HG02678 (cell line): ENCODE measurements around the gene NRL.
A peak's percentile ranks its signal among the peaks of the same experiment; 100 is the strongest.

Source experiments
- ATAC-seq: cut with Tn5 transposase; IDR thresholded peaks from one replicate; pipeline ENCODE4 v1.9.1; 2021; ENCODE audit warnings: mild to moderate bottlenecking, moderate library complexity; ENCODE audit not compliant: unreplicated experiment

Gene NRL

GRCh38 chr14:24114532-24115421 is at the start of gene NRL, which contains the start of gene DCAF11:
Gene NRL (minus strand): TSS chr14:24114949. CDS start chr14:24082848, 32,101 bp downstream.
Gene DCAF11 (plus strand): TSS chr14:24114777. CDS start chr14:24115595, 818 bp downstream.
- peak; percentile 82 for ATAC-seq

GRCh38 chr14:24162093-24162492 is 47.3 kb upstream of the NRL start:
- ATAC-seq: no peak

DNA sequence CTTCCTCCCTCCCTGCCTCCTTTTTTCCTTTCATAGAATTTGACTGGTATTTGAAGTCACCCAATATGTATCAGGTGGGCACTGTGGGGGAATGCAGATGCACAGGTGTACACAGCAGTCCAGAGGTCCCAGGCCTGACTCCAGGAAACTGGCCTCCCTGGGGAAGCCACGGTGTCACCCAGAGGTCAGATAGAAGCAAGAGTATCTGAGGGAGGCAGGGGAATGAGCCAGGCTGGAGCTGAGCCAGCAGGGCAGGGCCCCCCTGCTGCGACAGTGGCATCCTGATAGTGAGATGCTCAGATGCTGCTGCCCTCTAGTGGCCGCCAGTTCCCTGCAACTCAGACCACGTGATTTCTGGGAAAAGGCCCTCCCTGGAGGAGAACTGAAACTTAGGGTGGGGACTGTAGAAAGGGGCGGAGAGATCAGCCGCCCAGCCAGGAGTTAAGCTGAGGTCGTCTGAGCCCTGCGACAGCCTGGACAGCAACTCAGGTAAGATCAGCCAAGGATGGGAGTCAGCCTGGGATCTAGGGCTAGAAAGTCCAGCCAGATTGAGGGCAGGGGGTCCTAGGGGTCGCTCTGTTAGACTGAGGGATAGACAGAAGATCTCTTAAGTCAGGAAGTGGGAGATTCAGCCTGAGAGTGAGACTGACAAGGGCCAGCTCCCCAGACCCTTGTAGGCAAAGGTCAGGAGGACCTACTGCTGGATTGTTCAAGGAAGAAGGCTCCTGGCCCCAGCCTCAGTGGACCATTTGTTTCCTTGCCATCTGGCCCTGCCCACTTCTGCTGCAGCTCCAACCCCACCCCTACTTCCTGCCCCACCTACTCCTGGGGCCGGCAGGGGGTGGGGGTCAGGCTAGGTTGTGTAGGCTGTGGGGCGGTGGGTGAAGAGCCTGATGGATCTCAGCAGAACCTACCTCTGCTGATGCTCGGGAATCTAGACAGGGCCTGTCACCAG is 46.4 kb upstream of the NRL start, which contains the start of gene IRF9:
TSS of gene IRF9 (plus strand) at position 416 of the 955 bp plus-strand sequence. CDS start 880 bp downstream, outside the sequence.
- peak; percentile 82 for ATAC-seq

- ATAC-seq: no peak
These were observed 45.7 kb upstream of the NRL start for GRCh38 chr14:24160499-24160849.

DNA sequence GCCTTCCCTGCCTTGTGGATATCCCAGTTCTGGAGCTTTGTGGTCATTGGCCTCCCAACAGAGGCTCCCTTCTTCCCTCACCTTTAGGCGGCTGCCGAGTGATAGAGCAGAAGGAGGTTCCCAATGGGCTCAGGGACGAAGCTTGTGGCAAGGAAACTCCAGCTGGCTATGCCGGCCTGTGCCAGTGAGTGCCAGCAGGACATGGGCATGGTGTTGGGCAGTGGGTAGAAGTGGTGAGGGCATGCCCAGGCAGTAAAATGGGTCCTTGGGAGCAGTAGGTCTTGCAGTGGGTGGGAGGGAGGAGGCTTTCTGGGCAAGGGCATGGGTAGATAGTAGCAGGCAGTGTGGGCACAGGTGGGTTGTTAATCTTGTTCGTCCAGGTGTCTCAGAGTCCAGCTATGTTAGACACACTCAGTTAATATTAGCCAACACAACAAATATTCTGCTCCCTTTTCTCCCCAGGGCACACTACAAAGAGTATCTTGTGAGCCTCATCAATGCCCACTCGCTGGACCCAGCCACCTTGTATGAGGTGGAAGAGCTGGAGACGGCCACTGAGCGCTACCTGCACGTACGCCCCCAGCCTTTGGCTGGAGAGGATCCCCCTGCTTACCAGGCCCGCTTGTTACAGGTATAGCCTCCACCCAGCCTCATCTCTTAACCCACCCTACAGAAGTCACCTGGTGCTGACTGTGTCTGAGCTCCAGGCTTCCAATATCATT is 45.2 kb upstream of the NRL start:
- ATAC-seq: no peak

GRCh38 chr14:24157331-24157730 is 42.6 kb upstream of the NRL start:
- no peak for ATAC-seq

DNA sequence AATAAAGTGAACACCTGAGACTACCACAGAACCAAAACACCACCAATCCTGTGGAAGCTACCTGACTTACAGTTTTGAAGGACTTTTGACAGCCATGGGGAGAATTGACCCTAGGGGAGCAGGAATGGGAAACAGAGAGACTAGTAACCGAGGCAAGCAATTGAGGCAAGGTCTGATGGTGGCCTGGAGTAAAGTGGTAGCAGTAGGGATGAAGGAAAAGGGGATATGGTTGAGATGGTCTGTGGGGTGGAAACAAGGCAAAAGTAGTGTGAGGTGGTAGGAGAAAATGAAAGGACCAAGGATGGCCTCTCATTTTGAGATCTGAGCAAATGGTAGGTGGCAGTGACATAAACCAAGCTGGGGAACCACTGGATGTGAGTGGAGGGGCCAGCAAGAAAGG is 42.1 kb upstream of the NRL start:
- no peak for ATAC-seq

GRCh38 chr14:24155100-24155499 is 40.4 kb upstream of the NRL start:
- ATAC-seq: no peak

GRCh38 chr14:24151404-24152080 is 36.8 kb upstream of the NRL start:
- ATAC-seq: no peak

DNA sequence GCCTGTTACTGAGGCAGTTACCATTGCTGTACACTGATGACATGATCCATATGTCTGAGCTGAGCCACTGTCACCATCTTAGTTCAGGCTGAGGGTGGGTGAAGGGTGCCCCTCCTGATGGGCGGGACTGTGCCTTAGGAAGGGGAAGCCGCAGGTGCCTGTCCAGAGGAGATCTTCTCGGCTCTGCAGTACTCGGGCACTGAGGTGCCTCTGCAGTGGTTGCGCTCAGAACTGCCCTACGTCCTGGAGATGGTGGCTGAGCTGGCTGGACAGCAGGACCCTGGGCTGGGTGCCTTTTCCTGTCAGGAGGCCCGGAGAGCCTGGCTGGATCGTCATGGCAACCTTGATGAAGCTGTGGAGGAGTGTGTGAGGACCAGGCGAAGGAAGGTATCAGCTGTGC is 36.2 kb upstream of the NRL start:
- ATAC-seq: no peak

GRCh38 chr14:24150567-24150966 is 35.8 kb upstream of the NRL start:
- no peak for ATAC-seq

DNA sequence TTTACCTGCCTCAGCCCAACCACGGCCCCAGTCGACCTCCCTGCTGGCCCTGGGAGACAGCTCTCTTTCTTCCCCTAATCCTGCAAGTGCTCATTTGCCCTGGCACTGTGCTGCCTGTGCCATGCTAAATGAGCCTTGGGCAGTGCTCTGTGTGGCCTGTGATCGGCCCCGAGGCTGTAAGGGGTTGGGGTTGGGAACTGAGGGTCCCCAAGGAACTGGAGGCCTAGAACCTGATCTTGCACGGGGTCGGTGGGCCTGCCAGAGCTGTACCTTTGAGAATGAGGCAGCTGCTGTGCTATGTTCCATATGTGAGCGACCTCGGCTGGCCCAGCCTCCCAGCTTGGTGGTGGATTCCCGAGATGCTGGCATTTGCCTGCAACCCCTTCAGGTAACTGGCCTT is 35.3 kb upstream of the NRL start:
- ATAC-seq: no peak

- no peak for ATAC-seq
These were observed 34.7 kb upstream of the NRL start for GRCh38 chr14:24149302-24149969.

DNA sequence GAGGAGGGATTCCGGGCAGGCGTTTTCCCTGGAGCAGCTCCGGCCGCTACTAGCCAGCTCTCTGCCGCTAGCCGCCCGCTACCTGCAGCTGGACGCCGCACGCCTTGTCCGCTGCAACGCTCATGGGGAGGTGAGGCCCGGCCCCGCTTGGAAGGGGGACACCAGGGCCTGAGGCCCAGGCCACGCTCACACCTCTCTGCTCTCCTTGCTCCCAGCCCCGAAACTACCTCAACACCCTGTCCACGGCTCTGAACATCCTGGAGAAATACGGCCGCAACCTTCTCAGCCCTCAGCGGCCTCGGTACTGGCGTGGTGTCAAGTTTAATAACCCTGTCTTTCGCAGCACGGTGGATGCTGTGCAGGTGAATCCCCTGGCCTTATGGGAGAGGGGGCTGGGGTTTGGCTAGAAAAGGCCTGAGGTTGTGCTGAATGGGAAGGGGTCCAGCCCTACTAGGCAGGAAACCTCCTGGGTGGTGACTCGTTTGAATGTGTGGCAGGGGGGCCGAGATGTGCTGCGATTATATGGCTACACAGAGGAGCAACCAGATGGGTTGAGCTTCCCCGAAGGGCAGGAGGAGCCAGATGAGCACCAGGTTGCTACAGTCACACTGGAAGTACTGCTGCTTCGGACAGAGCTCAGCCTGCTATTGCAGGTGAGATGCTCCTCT is 33.1 kb upstream of the NRL start:
- ATAC-seq: no peak

- peak; percentile 84 for ATAC-seq
These were observed 32.4 kb upstream of the NRL start, which contains the start of gene RNF31 for GRCh38 chr14:24146978-24147760. Gene RNF31 (plus strand): TSS chr14:24147498. CDS start chr14:24147699, 201 bp downstream.

DNA sequence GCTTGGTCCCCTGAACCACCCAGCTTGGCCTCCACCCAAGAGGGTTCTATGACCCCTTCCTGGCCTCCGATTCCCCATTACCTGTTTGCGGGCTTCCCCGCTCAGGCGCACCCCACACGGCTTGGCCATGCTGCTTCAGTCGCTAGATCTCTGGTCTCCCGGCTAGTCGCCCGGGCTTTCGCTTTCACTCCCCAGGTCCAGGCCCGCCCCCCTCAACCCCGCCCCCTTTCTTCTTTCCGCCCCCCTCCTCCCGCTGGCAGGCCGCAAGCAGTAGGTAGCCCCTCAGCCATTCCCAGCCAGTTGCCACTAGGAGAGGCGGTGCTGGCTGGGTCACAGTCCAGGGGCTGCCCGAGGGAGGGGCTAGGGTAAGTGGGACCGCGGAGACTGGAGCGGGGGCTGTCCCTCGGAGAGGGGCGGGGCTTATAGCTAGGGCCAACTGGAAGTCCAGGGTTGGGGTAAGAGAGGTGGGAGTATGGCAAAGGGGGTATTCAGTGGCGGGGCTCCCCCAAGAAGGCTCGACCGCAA is 31.8 kb upstream of the NRL start, which contains the start of gene PSME2:
TSS of gene PSME2 (minus strand) at position 158 of the 525 bp plus-strand sequence. CDS start at position 129, 29 bp downstream.
- ATAC-seq: peak; percentile 59

DNA sequence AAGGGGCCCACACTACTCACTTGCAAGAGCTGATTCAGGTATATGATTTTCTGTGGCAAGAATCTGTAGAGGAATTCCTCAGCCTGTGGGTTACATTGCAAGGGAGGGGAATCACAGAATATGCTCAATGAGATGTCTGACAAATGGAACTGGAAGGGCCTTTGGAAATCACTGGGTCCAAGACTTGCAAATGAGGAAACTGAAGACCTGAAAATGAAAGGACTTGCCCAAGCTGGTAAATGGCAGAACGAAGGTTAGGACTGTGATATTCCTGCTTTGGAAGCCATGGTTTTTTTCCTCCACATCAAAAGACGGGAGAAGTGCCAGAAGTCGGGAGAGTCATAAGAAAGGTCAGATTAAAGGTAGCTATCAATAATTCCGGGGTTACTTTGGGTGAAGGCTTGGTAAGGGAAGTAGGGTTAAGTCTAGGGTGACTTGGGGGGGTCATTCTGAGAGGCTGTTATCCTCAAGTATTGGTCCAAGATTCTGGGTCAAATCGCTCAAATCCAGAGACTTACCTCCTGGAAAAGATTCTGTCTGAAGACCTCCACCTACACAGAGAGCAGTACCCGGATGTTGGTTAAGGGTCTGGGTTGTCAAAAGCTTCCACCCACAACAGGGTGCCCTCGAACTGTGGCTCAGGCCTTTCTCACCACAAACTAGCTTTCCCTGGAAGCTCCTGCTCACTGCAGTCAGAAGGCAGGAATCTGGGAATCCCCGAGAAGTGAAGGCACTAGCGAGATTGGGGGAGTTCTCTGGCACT is 31.1 kb upstream of the NRL start:
- no peak for ATAC-seq
